Endodermal cell (in vitro differentiated cells): ENCODE results near the gene RRP1. TPM values are rescaled to one million over a fixed set of nuclear protein-coding genes. Genes with fewer than 3 reads are reported as not detected.

Experiments used
- DNase-seq: peaks from one replicate; pipeline ENCODE4 v3.0.0-alpha.2; 2017
- H3K27ac ChIP-seq: 2 replicates; pipeline ENCODE4 v1.5.1; 2013; ENCODE audit warnings: mild to moderate bottlenecking, low read depth, low read length, moderate library complexity
- H3K27me3 ChIP-seq: 2 replicates; pipeline ENCODE4 v1.6.1; 2013; ENCODE audit warnings: mild to moderate bottlenecking, low read length, moderate library complexity; ENCODE audit not compliant: insufficient read depth, control insufficient read depth, poor library complexity, severe bottlenecking
- H3K36me3 ChIP-seq: 2 replicates; pipeline ENCODE4 v1.7.0; 2013; ENCODE audit warnings: mild to moderate bottlenecking, low read length, moderate library complexity; ENCODE audit not compliant: control insufficient read depth, insufficient read depth
- H3K4me1 ChIP-seq: one replicate; pipeline ENCODE4 v1.7.0; 2013; ENCODE audit warnings: low read length; ENCODE audit not compliant: control insufficient read depth, insufficient read depth
- H3K4me3 ChIP-seq: 2 replicates; pipeline ENCODE4 v1.5.1; 2013; ENCODE audit warnings: mild to moderate bottlenecking, low read length, moderate library complexity
- H3K9ac ChIP-seq: 2 replicates; pipeline ENCODE4 v1.6.1; 2013; ENCODE audit warnings: mild to moderate bottlenecking, low read length, moderate library complexity; ENCODE audit not compliant: poor library complexity, severe bottlenecking; ENCODE audit errors: extremely low read depth
- H3K9me3 ChIP-seq: 2 replicates; pipeline ENCODE4 v1.6.1; 2013; ENCODE audit warnings: mild to moderate bottlenecking, low read length, moderate library complexity; ENCODE audit not compliant: control insufficient read depth
- H3K27ac Mint-ChIP-seq: 2 replicates; pipeline ENCODE4 v1.8.0; 2020; ENCODE audit warnings: mixed read lengths
- H3K27me3 Mint-ChIP-seq: 2 replicates; pipeline ENCODE4 v1.8.0; 2021; ENCODE audit warnings: mild to moderate bottlenecking, mixed read lengths; ENCODE audit not compliant: insufficient read depth
- H3K36me3 Mint-ChIP-seq: 2 replicates; pipeline ENCODE4 v1.8.0; 2020; ENCODE audit warnings: low read depth, mixed read lengths
- H3K4me1 Mint-ChIP-seq: 2 replicates; pipeline ENCODE4 v1.8.0; 2020; ENCODE audit warnings: mixed read lengths
- H3K4me3 Mint-ChIP-seq: 2 replicates; pipeline ENCODE4 v1.8.0; 2020; ENCODE audit warnings: mild to moderate bottlenecking, moderate library complexity, mixed read lengths
- H3K9me3 Mint-ChIP-seq: 2 replicates; pipeline ENCODE4 v1.8.0; 2020; ENCODE audit warnings: mild to moderate bottlenecking, mixed read lengths
- CTCF ChIP-seq: fragments of 200-600 bp; sonication (generic); conservative IDR thresholded peaks from 2 replicates; pipeline ENCODE4 v1.5.0; 2021; ENCODE audit warnings: antibody characterized with exemption, mild to moderate bottlenecking
- WGBS, 2 experiments: methylation state at CpG; one replicate each; pipeline versions ENCODE4 v1.1.5 to v1.1.7; 2013; ENCODE audit warnings: missing lambda C conversion rate in 2 of 2, mixed read lengths in 1 of 2; ENCODE audit not compliant: insufficient coverage in 1 of 2, insufficient read length in 1 of 2; 5-methylcytosine and 5-hydroxymethylcytosine counted together
- long read RNA-seq, 4 experiments: library from polyadenylated mRNA in 2 of 4; library from RNA in 1 of 4; library from capped mRNA in 1 of 4; stranded (forward) in 3 of 4; unstranded in 1 of 4; transcript quantifications; one replicate each; pipeline ENCODE4 v2.0.0, GENCODE V29; 2020 to 2021; ENCODE audit warnings: inconsistent platforms in 1 of 4
- polyA plus RNA-seq, 2 experiments: library from polyadenylated mRNA; stranded (reverse); fragments of 50-300 nt; gene quantifications; one replicate each; pipeline ENCODE4 v1.2.3, GENCODE V29; 2013
- total RNA-seq, 2 donors: library from RNA; stranded (reverse); fragmentation: NEBNext Ultra II Directional in 1 of 2; extraction: Animal tissue kit (Norgen Biotek cat#: 25700) in 1 of 2; gene quantifications; 2 replicates in 1 of 2; 3 replicates in 1 of 2; pipeline ENCODE4 v1.2.1, GENCODE V29; 2021

Gene RRP1
- 10 to 100 TPM; 36.4 to 36.7 TPM for total RNA-seq
- polyA plus RNA-seq (2013, experiment 1 of 2): 29.7 TPM
- 24.5 TPM for polyA plus RNA-seq (2013, experiment 2 of 2)
- long read RNA-seq, experiment 1, partial matches to known transcripts: 10 of 11 reads
- long read RNA-seq, experiment 1, other reads (novel, unspliced or antisense): 1 of 11 reads
- long read RNA-seq, experiment 2, transcript RRP1-207 (13 exons, 3,022 nt): major isoform, 46 of 68 reads
- long read RNA-seq, experiment 2, partial matches to known transcripts: 8 of 68 reads
- long read RNA-seq, experiment 2, other reads (novel, unspliced or antisense): 14 of 68 reads
- long read RNA-seq, experiment 3, transcript RRP1-207 (13 exons, 3,022 nt): major isoform, 277 of 346 reads
- long read RNA-seq, experiment 3, partial matches to known transcripts: 16 of 346 reads
- long read RNA-seq, experiment 3, other reads (novel, unspliced or antisense): 53 of 346 reads
- long read RNA-seq, experiment 4, transcript RRP1-207 (13 exons, 3,022 nt): major isoform, 57 of 69 reads
- long read RNA-seq, experiment 4, partial matches to known transcripts: 2 of 69 reads
- long read RNA-seq, experiment 4, other reads (novel, unspliced or antisense): 9 of 69 reads

GRCh38 chr21:43789276-43790009 is at the start of gene RRP1:
TSS of gene RRP1 (plus strand) at chr21:43789577. CDS start at chr21:43789630, 53 bp downstream.
- Histone ChIP-seq H3K36me3 (peaks cover 35% of the 10 kb centered on the region), H3K9ac (peak within 1 kb of the TSS; percentile 77), H3K4me1 (no peaks in the 10 kb centered on the region), H3K27me3 (no peaks in the 10 kb centered on the region), H3K9me3 (no peaks in the 10 kb centered on the region), H3K27ac (peak within 1 kb of the TSS; percentile 57), H3K4me3 (peak within 1 kb of the TSS; percentile 94)
- Mint-ChIP-seq H3K4me1 (peaks cover 3% of the 10 kb centered on the region), H3K27ac (peak within 1 kb of the TSS; percentile 96), H3K9me3 (no peaks in the 10 kb centered on the region), H3K36me3 (peaks cover 29% of the 10 kb centered on the region), H3K4me3 (peak within 1 kb of the TSS; percentile 94), H3K27me3 (peaks cover 2% of the 10 kb centered on the region)
- peak; percentile 96 for DNase-seq
- 0% methylated on average over 26 to 83 of the region's 83 CpGs for WGBS, 2 experiments
- peak; percentile 97 for TF ChIP-seq CTCF

- no peaks in the 10 kb centered on the region for H3K27me3 Mint-ChIP-seq
- Histone ChIP-seq H3K27ac (peak overlapping the region; percentile 30), H3K36me3 (peaks cover 7% of the 10 kb centered on the region), H3K4me1 (no peaks in the 10 kb centered on the region), H3K27me3 (no peaks in the 10 kb centered on the region), H3K4me3 (no peak overlapping the region), H3K9ac (no peak overlapping the region), H3K9me3 (no peaks in the 10 kb centered on the region)
- 84% methylated on average over 16 to 25 of the region's 25 CpGs for WGBS, 2 experiments
- H3K27ac Mint-ChIP-seq: peak overlapping the region; percentile 92
- no peak overlapping the region for H3K4me3 Mint-ChIP-seq
- DNase-seq: peak; percentile 73
- H3K9me3 Mint-ChIP-seq: no peaks in the 10 kb centered on the region
- H3K4me1 Mint-ChIP-seq: peaks cover 5% of the 10 kb centered on the region
- H3K36me3 Mint-ChIP-seq: peaks cover 20% of the 10 kb centered on the region
- TF ChIP-seq CTCF: no peak
These were observed 49.5 kb upstream of the RRP1 start for GRCh38 chr21:43739621-43740435.
